Raji (cell line): Measurements from ENCODE around the gene OVAAL.

ENCODE experiments used
- POLR2A ChIP-seq: IDR thresholded peaks from 2 replicates; pipeline ENCODE4 v1.6.1; 2011; ENCODE audit warnings: low read depth, low read length, control low read depth; ENCODE audit not compliant: insufficient read depth

OVAAL gene

DNA sequence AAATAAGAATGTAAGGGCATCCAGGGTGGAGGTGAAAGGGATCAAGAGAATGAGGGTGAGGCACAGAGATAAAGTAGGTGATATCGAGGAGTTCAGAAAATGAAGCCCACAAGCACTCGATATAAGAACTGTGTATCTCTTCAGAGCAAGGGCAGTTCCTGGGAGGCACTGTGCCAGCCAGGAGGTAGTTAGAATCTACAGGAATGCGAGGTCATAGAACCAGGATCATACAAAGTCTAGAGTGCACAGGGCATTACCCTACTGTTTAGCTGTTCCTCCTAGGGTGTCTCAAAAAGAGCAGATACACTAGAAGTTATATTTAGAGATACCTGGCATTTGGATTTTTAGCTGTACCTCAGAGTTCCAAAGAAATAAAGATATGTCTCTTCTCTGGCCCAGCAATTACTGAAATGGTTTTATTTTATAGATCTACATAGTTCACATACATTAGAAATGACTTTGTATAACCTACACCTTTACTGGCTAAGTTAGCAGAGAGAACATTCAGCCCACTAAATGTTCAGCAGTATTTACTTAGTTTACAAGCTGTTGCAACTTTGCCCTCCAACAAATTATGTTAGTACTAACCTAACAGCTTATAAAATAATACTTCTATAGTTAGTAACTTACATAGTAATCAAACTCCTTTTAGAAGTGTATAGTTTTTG, 1.6 kb downstream of the OVAAL start:
- no peak for TF ChIP-seq POLR2A

GRCh38 chr1:180560868-180561600, 2.3 kb downstream of the OVAAL start:
- TF ChIP-seq POLR2A = no peak

- no peak for TF ChIP-seq POLR2A
Measured at GRCh38 chr1:180562640-180563025, 3.9 kb downstream of the OVAAL start.

DNA sequence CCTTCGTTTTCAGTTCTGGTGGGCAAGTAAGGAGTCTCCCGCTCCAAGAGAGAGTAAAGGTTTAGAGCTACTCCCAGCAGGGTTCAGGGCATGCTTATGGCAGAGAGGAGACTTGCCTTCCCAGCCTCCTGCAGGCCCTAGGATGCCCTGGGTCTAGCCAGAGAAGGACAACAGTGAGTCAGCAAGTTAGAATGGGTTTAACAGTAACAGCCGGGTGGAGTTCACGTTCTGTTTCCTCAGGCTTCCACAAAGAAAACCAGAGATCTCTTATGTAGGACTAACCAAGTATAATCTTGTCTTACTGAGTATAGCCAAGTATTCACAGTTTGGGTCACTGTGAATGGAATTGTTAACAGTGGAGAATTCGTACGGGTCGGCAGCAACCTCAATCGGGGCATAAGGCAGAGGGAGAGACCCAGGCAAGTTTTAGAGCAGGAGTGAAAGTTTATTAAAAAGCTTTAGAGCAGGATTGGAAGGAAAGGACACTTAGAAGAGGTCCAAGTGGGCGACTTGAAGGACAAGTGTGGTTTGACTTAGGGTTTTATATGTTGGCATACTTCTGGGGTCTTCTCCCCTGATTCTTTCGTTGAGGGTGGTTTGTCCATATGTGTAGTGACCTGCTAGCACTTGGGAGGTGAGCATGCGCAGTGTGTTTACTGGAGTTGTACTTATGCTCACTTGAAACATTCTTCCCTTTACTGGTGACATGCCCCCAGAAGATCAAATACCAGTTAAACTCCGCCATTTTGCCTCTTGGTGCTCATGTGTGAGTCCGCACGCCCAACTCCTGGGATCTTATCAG, 4.5 kb downstream of the OVAAL start:
- no peak for TF ChIP-seq POLR2A

DNA sequence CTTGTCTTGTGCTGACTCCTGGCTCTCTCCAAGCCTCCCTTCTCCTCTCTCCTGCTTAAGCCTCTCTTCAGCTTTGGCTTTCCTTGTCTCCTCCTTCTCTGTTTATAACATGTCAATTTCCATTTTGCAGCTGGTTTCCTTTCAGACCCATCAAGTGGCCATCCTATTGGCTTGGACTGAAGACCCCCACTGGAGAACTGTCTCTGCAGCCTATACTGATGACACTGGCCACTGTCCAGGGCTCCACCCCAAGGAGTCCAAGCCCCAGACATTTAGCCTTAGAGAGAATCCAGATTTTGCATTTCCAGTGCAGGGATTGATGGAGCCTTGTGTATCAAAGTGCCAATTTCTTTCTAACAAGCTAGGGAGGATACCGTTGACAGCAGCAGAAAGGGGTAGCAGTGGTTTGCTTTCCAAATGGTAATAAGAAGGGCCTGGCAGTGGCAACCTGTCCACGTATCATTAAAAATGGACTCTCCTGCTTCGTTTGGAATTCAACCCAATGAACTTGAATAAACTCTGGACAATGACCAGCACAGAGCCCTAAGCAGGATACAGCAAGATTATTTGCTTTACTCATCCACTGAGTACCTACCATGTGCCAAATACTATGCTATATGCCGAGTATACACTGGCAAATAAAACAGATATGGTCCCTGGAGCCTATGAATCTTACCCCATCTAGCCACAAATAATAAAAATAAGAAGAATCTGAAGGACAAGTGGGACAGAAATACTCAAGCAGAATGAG, 6.5 kb downstream of the OVAAL start:
- TF ChIP-seq POLR2A = no peak

- TF ChIP-seq POLR2A = no peak
Measured at GRCh38 chr1:180566026-180566425, 7.3 kb downstream of the OVAAL start.

DNA sequence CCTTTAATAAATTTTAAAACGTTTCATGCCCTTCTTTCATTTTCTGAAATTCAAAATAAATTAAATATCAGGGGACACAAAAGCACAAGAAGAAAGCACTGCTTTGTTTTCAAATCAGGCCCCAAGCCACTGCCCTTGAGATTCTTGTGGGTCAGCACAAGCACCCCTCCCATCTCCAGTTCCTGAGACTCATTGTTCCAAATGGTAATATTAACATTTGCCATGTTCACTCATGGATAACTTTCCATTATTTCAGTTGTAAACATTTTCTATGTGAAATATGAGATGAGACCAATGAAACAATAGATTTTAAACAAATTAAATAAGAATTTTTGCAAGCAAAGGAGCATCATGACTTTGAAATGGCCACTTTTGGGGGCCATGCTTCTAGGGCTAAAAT, 7.7 kb downstream of the OVAAL start:
- no peak for TF ChIP-seq POLR2A

DNA sequence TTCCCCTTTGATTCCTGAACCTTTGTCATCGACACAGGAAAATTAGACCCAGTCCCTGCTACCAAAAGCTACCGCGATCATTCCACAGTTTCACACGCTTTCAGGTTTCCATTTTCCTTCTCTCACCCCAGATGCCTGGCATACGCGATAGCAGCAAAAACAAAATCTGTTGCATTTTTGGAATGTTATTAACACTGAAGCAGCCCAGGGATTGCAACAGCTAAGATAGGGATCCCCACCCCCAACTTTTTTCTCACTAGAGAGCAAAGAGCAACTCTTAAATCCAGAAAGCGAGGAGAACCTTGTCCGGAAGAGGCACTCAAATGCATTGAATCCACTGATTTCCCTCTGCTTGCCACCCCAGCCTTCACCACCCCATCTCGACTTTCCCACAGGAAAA, 8.9 kb downstream of the OVAAL start:
- no peak for TF ChIP-seq POLR2A

DNA sequence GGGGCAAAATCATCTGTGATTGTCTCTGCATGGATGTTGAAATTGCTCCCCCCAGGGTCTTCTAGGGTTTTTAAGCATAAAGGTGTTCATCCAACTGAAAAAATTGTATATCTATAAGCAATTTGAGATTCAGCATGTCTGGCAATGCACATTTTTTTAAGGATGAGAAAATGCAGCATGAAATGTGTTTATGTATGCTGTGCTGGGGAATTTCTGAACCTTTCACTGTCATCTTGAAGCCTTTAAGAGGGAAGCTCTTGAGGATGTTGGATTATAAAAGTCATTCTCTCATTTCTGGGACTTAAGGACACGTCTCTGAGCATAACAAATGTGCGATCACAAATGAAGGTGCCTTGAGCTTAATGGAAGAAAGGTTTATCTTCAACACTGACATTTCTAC, 9.4 kb downstream of the OVAAL start:
- no peak for TF ChIP-seq POLR2A

GRCh38 chr1:180571060-180571831, 12.5 kb downstream of the OVAAL start:
- TF ChIP-seq POLR2A = no peak

DNA sequence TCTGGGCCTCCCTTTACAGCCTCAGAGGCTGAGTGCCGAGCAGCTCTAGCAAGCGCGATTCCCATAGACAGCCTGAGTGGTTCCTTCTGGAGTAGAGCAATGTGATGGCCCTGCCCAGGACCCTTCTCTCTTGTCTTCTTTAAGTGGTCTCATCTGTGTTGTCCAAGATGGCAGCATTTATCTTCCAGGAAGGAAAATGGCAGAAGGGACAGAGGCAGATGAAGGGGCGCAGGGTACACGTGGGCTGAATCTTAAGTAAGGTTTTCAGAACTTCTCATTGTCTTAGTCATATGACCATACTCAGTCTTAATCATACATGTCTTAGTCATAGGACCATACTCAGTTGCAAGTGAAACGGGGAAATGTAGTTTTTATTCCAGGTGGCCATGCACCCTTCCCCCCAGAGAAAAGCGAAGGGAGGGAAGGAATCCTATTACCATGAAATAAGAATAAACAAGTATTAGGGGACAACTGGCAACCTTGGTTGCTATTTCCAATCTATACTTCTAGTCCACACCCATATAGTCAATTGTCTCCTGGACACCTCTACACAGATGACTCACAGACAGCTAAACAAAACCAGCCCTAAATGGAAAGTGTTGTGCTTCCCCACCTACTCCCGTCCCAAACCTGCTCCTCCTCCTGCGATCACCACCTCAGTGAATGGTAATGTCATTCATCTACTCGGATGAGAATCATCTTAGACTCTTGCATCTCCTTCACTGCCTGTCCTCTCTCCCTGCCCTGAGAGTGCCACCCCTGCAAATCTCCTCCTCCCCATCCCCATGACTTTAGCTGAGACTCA, 13.3 kb downstream of the OVAAL start:
- TF ChIP-seq POLR2A = no peak

DNA sequence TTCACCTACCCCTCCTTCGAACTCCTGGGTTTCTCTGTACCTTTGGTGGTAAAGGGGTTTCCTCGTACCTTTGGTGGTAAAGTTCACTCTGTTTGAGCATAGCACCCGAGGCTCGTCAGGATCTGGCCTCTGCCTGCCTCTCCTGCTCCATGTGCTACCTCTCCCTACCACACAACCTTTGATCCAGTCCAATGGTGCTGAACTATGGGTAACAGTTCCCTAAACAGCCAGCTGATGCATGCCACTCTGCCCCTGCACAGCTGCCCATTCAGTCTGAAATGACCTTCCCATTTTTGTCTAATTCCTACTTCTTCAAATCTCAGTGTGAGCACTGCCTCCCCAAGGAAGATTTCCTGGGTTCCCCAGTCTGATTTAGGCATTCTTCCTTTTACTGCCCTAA, 14.0 kb downstream of the OVAAL start:
- no peak for TF ChIP-seq POLR2A

DNA sequence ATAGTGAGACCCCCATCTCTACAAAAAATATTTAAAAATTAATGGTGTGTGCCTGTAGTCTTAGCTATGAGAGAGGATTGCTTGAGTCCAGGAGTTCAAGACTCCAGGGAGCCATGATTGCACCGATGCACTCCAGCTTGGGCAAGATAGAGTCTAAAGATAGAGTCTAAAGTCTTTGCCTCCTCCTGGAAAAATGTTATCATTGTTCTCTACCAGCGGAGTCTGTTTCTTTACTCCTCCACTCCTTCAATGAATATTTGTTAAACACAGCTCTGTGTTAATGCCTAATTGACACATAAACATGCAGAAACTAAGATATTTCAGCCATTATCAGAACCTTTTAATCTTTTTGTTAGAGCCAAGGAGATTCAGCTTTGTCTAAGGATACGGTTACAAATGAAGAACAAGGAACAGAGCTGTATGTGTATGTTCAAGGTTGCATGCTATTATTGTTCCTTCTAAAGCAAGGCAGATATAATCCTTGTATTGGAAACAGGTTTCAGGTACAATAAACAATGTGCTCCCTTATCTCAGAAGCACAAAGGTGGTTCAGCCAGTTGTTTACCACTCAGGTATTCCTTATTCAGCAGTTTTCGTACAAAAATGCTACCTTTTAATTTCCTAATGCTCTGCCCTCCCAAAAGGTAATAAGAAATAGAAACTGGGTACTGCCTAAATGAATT, 15.4 kb downstream of the OVAAL start:
- TF ChIP-seq POLR2A = no peak
